ENCODE data around the gene MADD.

DNA sequence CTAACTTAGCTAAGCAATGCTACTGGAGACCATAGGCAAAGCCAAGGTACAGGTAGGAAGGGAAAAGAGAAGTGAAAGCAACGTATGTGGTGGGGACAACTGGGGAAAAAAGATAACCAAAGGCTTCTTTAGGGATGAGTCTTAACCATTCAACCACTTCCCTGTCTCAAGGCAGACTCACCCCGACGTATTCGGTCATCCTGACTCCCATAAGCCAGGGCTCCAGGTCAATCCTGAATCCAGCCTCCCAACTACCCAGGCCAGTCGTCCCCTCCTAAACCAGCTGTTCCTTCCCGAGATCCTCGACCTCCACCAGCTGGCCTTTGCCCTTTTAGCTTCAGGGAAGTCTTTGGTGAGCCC, 21.6 kb upstream of the MADD start:
- TF ChIP-seq, protein P1, sequence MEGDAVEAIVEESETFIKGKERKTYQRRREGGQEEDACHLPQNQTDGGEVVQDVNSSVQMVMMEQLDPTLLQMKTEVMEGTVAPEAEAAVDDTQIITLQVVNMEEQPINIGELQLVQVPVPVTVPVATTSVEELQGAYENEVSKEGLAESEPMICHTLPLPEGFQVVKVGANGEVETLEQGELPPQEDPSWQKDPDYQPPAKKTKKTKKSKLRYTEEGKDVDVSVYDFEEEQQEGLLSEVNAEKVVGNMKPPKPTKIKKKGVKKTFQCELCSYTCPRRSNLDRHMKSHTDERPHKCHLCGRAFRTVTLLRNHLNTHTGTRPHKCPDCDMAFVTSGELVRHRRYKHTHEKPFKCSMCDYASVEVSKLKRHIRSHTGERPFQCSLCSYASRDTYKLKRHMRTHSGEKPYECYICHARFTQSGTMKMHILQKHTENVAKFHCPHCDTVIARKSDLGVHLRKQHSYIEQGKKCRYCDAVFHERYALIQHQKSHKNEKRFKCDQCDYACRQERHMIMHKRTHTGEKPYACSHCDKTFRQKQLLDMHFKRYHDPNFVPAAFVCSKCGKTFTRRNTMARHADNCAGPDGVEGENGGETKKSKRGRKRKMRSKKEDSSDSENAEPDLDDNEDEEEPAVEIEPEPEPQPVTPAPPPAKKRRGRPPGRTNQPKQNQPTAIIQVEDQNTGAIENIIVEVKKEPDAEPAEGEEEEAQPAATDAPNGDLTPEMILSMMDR (IDR thresholded peaks at IDR 0.05; ENCODE audit: low read depth, low read length), result no peak
- TF ChIP-seq EZH2phosphoT487 (IDR thresholded peaks at IDR 0.05; ENCODE audit: low read depth), result no peak

Data from OCI-LY3 (cell line).